ENCODE data around the gene LAMB3.

The LAMB3 gene

DNA sequence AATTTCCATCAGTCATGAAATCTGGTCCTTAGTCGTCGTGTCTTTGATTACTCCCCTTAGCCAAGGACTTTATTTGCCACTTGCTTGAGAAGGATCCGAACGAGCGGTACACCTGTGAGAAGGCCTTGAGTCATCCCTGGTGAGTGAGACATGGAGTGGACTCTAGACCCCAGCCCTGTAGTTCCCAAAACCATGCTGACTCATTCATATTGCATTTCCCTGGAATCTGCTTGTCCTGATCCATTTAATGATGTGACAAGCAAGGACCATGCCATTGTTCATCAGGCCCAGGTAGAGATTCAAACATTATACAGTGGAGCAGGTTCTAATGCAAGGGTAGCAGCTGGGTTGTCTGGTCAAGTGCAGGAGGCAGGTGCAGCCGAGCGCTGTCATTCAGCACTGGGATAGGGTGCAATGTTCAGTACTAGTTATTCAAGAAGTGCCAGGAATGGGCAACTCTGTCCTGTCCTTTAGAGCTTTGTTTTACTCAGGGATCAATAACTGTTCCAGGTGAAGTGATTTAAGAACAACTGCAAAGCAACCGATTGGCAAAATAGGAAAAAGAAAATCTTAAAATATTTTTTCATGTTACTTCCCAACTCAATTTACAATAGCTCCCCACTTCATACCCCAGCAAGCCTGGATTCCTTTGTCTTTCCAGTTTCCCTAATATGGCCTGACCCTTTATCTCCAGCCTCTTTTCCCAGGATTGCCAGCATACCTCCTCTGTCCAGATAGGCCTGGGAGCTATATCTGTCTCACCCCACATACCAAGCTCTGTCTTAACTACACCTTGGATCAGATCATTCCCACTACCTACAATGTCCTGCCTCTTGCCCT lies 42.2 kb downstream of the LAMB3 start:
- no peak overlapping the region for H3K4me3 ChIP-seq (ENCODE audit: low read depth, low read length)
- in situ Hi-C loops (cut with HindIII; ENCODE audit: low sequenced_read_pairs), result no loop called here
- TF ChIP-seq, protein P1, sequence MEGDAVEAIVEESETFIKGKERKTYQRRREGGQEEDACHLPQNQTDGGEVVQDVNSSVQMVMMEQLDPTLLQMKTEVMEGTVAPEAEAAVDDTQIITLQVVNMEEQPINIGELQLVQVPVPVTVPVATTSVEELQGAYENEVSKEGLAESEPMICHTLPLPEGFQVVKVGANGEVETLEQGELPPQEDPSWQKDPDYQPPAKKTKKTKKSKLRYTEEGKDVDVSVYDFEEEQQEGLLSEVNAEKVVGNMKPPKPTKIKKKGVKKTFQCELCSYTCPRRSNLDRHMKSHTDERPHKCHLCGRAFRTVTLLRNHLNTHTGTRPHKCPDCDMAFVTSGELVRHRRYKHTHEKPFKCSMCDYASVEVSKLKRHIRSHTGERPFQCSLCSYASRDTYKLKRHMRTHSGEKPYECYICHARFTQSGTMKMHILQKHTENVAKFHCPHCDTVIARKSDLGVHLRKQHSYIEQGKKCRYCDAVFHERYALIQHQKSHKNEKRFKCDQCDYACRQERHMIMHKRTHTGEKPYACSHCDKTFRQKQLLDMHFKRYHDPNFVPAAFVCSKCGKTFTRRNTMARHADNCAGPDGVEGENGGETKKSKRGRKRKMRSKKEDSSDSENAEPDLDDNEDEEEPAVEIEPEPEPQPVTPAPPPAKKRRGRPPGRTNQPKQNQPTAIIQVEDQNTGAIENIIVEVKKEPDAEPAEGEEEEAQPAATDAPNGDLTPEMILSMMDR (IDR thresholded peaks at IDR 0.05; ENCODE audit: low read depth, low read length), result no peak
- no peak for DNase-seq (ENCODE audit: low read depth, low spot score)

DNA sequence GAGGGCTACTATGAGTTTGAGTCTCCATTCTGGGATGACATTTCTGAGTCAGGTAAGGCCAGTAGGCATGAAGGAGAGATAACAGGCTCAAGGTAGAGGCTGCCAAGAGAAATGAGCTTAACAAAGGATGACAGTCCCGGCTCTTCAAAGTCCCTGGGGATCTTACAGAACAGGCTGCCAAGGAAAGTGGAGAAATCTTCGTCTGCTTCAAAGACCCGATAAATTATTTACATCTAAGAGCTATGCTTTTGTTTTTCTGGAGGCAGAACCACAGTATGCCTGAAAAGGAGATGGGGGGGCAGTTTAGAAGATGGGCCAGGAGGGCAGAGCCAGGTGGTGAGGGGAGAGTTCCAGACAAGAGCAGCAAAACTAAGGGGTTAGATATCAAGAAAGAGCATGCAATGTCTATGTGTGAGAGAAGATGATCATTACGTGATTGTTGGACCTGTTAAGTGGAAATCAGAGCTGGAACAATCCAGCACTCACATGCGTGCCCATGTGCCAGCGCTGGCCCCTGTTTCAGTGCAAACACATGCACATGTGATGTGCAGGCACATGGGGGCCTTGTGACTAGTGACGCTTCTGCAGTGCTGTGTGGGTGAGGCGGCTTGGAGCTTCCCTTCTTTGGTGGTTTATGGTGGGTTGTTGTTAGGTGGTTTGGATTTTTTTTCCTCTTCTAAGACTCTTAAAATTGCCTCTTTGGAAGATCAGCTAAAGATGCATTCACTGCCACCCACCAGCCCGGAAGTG lies 43.0 kb downstream of the LAMB3 start:
- TF ChIP-seq, protein P1 (IDR thresholded peaks at IDR 0.05; ENCODE audit: low read depth, low read length), result no peak
- no peak for DNase-seq (ENCODE audit: low read depth, low spot score)
- no peak overlapping the region for H3K4me3 ChIP-seq (ENCODE audit: low read depth, low read length)
- in situ Hi-C loops (cut with HindIII; ENCODE audit: low sequenced_read_pairs), result no loop called here

DNA sequence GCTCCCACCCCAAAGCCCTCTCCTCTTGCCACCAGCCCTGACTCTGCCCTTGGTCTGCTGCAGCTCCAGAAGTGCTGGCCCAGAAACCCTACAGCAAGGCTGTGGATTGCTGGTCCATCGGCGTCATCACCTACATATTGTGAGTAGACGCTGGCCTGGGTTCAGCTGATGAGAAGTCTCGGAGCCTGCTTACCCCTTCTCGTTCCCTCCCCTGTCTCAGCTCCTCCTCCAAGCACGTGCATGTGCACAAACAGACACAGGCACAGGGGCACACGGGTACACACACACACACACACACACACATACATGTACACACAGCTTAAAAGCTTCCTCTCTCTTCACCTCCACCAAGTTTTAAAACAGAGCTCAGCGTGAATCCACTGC lies 44.4 kb downstream of the LAMB3 start:
- in situ Hi-C loops (cut with HindIII; ENCODE audit: low sequenced_read_pairs), result no loop called here
- TF ChIP-seq, protein P1 (IDR thresholded peaks at IDR 0.05; ENCODE audit: low read depth, low read length), result no peak
- DNase-seq (ENCODE audit: low read depth, low spot score), result no peak
- no peak overlapping the region for H3K4me3 ChIP-seq (ENCODE audit: low read depth, low read length)

DNA sequence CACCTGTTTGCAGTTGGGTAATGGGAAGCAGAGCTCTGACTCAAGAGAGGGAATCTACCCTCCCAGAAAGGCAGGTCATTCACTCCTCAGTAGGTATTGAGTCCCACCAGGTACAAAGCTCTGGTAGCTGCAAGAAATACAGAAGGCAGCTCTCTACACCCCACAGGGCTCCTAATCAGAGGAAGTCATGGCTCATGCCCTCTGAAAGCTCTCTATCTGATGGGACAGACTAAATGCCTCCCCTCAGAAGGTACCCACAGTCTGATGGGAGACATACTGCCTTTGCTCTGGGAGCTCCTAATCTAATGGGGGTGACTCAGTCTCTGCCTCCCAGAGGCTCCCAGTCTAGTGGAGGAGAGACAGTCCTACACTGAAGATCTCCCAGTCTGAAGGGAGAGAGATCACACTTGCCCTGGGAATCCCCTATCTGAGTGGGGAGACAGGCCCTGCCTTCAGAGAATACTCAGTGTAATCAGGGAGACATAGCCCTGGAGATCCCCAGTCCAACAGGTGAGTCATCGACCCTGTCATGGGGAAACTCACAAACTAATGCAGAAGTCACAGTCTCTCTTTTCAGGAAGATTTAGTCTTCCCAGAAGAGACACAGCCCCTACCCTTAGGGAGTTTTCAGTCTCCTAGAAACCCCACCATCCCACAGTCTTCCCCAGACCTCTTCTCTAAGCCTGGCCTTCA lies 45.0 kb downstream of the LAMB3 start:
- TF ChIP-seq, protein P1 (IDR thresholded peaks at IDR 0.05; ENCODE audit: low read depth, low read length), result no peak
- no peak for DNase-seq (ENCODE audit: low read depth, low spot score)
- H3K4me3 ChIP-seq (ENCODE audit: low read depth, low read length), result no peak overlapping the region
- in situ Hi-C loops (cut with HindIII; ENCODE audit: low sequenced_read_pairs), result no loop called here

DNA sequence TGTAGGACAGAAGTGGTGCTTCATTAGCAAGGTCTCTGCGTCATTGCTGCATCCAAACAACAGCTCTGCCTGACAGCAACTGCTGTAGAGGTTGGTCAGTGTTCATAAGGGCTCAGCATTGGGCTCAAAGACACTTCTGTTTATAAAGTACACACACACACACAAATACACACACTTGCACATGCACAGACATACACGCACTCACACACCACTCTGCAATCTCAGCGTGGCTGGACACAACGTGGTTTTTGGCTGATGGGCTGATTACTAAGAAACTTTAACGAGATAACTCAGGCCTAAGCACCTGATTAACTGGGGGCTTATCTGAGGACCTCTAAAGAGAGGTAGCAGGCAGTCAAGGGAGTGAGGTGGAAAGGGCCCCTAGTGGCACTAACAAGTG lies 48.3 kb downstream of the LAMB3 start:
- in situ Hi-C loops (cut with HindIII; ENCODE audit: low sequenced_read_pairs), result no loop called here
- TF ChIP-seq, protein P1 (IDR thresholded peaks at IDR 0.05; ENCODE audit: low read depth, low read length), result no peak
- no peak overlapping the region for H3K4me3 ChIP-seq (ENCODE audit: low read depth, low read length)
- no peak for DNase-seq (ENCODE audit: low read depth, low spot score)

DNA sequence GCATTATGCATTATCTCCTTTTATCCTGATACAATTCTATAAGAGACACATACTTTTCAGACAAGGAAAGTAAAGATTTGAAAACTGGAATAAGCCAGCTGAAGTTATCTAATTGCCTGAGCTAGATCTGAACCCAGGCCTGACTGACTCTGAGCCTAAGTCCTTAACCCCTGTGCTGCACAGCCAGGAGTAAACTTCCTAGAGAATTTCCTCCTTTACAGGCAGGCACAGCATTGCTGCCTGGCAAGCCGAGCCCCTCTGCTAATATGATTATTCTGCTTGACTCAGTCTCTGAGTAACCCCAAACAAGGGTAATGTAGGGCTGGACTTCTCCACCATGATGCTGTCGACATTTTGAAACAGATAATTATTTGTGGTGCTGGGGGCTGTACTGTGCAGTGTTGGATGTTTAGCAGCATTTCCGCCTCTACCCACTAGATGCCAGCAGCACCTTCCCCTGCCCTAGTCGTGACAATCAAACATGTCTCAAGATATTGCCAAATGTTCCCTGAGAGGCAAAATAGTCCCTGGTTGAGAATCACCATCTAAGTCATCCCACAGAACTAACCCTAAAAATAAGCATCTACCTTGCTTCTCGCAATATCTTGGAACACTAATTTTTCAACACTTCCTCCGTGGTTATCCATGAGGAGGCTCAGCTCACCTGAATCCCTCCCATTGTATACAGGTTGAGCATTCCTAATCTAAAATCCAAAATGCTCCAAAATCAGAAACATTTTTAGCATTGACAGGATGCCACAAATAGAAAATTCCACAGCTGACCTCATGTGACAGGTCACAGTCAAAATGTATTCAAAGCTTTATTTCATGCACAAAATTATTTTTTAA lies 50.2 kb downstream of the LAMB3 start:
- TF ChIP-seq, protein P1 (IDR thresholded peaks at IDR 0.05; ENCODE audit: low read depth, low read length), result peak; percentile 83
- in situ Hi-C loops (cut with HindIII; ENCODE audit: low sequenced_read_pairs), result no loop called here
- H3K4me3 ChIP-seq (ENCODE audit: low read depth, low read length), result no peak overlapping the region
- DNase-seq (ENCODE audit: low read depth, low spot score), result peak; percentile 52
